GM21360 (cell line): ENCODE measurements around the gene TOR1AIP2.
"Not testable (repeated sequence)": the region's sequence is repeated elsewhere in the genome, so short reads cannot be mapped to it uniquely, and the experiment has no call there.

Source experiments
- ATAC-seq: cut with Tn5 transposase; IDR thresholded peaks from one replicate; pipeline ENCODE4 v1.9.1; 2021; ENCODE audit warnings: mild to moderate bottlenecking, moderate library complexity; ENCODE audit not compliant: unreplicated experiment

TOR1AIP2 gene

GRCh38 chr1:179876300-179876715 lies 1.3 kb downstream of the TOR1AIP2 start:
- no peak for ATAC-seq

- ATAC-seq, result no peak
Measured at GRCh38 chr1:179875596-179876299, 1.9 kb downstream of the TOR1AIP2 start.

- no peak for ATAC-seq
Measured at GRCh38 chr1:179873438-179873851, 4.2 kb downstream of the TOR1AIP2 start.

GRCh38 chr1:179872558-179872957 lies 5.0 kb downstream of the TOR1AIP2 start:
- peak; percentile 53 for ATAC-seq

- ATAC-seq, result no peak
Measured at GRCh38 chr1:179871940-179872339, 5.7 kb downstream of the TOR1AIP2 start.

- ATAC-seq, result no peak
Measured at GRCh38 chr1:179870870-179871269, 6.7 kb downstream of the TOR1AIP2 start.

GRCh38 chr1:179867493-179868330 lies 9.9 kb downstream of the TOR1AIP2 start:
- no peak for ATAC-seq

- ATAC-seq, result no peak
Measured at GRCh38 chr1:179866616-179867015, 11.0 kb downstream of the TOR1AIP2 start.

GRCh38 chr1:179865377-179865776 lies 12.2 kb downstream of the TOR1AIP2 start:
- ATAC-seq, result no peak

GRCh38 chr1:179860652-179861051 lies 17.0 kb downstream of the TOR1AIP2 start:
- no peak for ATAC-seq

- ATAC-seq, result no peak
Measured at GRCh38 chr1:179857009-179857408, 20.6 kb downstream of the TOR1AIP2 start.

GRCh38 chr1:179856296-179856695 lies 21.3 kb downstream of the TOR1AIP2 start:
- no peak for ATAC-seq

GRCh38 chr1:179855831-179856230 lies 21.8 kb downstream of the TOR1AIP2 start:
- ATAC-seq, result not testable (repeated sequence)

- no peak for ATAC-seq
Measured at GRCh38 chr1:179853102-179853501, 24.5 kb downstream of the TOR1AIP2 start.

- no peak for ATAC-seq
Measured at GRCh38 chr1:179848233-179848632, 29.4 kb downstream of the TOR1AIP2 start.

- ATAC-seq, result no peak
Measured at GRCh38 chr1:179840107-179840506, 37.5 kb downstream of the TOR1AIP2 start.

GRCh38 chr1:179836686-179837445 lies 40.7 kb downstream of the TOR1AIP2 start:
- not testable (repeated sequence) for ATAC-seq

- no peak for ATAC-seq
Measured at GRCh38 chr1:179831852-179832699, 45.5 kb downstream of the TOR1AIP2 start.

- ATAC-seq, result no peak
Measured at GRCh38 chr1:179831225-179831624, 46.4 kb downstream of the TOR1AIP2 start.

GRCh38 chr1:179828554-179829110 lies 49.0 kb downstream of the TOR1AIP2 start:
- ATAC-seq, result no peak
